Iris pigment epithelial cell (primary cell): ENCODE results near the gene LLGL2.
A peak's percentile ranks its signal among the peaks of the same experiment; 100 is the strongest.
"Not testable (repeated sequence)": the region's sequence is repeated elsewhere in the genome, so short reads cannot be mapped to it uniquely, and the experiment has no call there.

Experiments used
- DNase-seq: peaks from one replicate; pipeline ENCODE4 v3.0.0-alpha.2; 2011; ENCODE audit warnings: low read depth

LLGL2 gene, protein sequence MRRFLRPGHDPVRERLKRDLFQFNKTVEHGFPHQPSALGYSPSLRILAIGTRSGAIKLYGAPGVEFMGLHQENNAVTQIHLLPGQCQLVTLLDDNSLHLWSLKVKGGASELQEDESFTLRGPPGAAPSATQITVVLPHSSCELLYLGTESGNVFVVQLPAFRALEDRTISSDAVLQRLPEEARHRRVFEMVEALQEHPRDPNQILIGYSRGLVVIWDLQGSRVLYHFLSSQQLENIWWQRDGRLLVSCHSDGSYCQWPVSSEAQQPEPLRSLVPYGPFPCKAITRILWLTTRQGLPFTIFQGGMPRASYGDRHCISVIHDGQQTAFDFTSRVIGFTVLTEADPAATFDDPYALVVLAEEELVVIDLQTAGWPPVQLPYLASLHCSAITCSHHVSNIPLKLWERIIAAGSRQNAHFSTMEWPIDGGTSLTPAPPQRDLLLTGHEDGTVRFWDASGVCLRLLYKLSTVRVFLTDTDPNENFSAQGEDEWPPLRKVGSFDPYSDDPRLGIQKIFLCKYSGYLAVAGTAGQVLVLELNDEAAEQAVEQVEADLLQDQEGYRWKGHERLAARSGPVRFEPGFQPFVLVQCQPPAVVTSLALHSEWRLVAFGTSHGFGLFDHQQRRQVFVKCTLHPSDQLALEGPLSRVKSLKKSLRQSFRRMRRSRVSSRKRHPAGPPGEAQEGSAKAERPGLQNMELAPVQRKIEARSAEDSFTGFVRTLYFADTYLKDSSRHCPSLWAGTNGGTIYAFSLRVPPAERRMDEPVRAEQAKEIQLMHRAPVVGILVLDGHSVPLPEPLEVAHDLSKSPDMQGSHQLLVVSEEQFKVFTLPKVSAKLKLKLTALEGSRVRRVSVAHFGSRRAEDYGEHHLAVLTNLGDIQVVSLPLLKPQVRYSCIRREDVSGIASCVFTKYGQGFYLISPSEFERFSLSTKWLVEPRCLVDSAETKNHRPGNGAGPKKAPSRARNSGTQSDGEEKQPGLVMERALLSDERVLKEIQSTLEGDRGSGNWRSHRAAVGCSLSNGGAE

DNA sequence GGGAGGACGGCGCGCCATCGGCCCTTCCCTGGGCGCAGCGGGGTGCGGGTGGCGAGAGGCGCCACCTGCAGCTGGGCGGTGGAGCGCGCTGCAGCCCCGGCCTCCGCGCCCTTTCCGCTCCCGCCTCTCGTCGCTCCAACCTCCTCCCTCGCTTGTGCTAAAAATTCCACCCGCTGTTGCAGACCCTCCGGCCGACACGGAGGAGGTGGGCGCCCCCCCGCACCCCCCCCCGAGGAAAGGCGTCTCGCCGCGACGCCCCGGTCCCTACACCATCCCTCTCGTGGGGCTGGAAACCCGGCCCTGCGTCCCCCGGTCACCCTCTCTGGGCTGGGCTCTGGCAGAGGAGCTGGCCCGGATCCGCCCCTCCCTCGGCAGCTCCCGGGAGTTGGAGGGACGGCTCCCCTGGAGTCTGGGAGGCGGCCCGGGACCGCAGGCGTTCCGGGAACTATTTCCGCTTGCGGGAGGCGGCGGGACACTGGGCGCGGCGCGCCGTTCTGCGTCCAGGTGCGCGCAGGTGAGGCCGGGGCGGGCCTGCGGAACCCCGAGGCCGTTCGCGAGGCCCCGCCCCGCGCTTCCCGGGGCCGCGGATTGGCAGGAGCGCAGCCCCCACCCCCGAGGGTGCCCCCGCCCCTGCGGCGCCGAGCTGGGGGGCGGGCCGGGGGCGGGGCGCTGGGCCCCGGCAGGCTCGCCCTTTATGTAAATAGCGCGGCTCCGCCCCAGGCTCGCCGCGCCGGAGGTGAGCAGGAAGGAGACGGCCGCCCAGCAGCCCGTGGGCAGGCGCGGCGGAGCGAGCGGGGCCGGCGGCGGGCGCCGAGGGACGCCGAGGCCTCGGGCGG, at the start of gene LLGL2:
TSS of gene LLGL2 (plus strand) at position 728 of the 836 bp plus-strand sequence. CDS start 17,730 bp downstream, outside the sequence.
- peak; percentile 31 for DNase-seq

- DNase-seq = no peak
Observed at GRCh38 chr17:75475851-75476250, 49.6 kb upstream of the LLGL2 start.

- no peak for DNase-seq
Observed at GRCh38 chr17:75476271-75476671, 49.2 kb upstream of the LLGL2 start.

- DNase-seq = no peak
Observed at GRCh38 chr17:75476752-75477489, 48.6 kb upstream of the LLGL2 start.

GRCh38 chr17:75477490-75477862, 48.0 kb upstream of the LLGL2 start:
- DNase-seq = not testable (repeated sequence)

GRCh38 chr17:75478508-75478907, 47.0 kb upstream of the LLGL2 start:
- DNase-seq = peak; percentile 54

- no peak for DNase-seq
Observed at GRCh38 chr17:75480281-75480680, 45.2 kb upstream of the LLGL2 start.

- DNase-seq = no peak
Observed at GRCh38 chr17:75481194-75482068, 44.1 kb upstream of the LLGL2 start.

- no peak for DNase-seq
Observed at GRCh38 chr17:75482098-75482942, 43.2 kb upstream of the LLGL2 start.

- no peak for DNase-seq
Observed at GRCh38 chr17:75485688-75486087, 39.8 kb upstream of the LLGL2 start.

GRCh38 chr17:75486151-75486550, 39.3 kb upstream of the LLGL2 start:
- no peak for DNase-seq

- DNase-seq = no peak
Observed at GRCh38 chr17:75486951-75487350, 38.5 kb upstream of the LLGL2 start.

DNA sequence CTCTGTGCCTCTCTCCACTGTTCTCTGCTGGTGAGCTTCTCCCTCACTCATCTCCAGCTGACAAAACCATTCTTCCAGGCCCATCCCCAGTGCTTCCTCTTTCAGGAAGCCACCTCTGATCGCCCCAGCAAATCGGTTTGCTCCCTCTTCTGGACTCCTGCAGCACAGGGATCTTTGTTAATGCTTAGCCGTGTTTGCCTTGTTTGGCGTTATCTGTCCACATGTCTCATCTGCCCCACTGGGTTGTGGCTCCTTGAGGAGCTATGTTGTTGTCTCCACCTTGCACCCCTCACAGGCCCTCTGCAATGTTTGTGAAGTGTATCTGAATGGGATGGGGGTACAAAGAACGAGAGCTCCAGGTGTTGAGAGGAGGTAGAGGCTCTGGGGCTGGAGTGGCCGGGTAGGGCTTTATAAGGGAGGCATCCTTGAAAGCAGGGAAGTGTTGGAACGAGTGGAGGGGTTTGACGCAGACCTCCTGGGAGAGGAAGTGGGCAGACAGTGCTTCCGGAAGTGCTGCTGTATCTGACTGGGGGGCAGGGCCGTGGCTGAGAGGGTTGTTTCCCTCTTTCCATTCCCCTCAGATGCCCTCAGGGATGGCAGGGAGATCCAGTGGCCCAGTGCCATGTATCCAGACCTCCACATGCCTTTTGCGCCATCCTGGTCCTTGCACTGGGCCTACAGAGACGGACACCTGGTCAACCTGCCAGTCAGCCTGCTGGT, 38.0 kb upstream of the LLGL2 start:
- DNase-seq = peak; percentile 25

DNA sequence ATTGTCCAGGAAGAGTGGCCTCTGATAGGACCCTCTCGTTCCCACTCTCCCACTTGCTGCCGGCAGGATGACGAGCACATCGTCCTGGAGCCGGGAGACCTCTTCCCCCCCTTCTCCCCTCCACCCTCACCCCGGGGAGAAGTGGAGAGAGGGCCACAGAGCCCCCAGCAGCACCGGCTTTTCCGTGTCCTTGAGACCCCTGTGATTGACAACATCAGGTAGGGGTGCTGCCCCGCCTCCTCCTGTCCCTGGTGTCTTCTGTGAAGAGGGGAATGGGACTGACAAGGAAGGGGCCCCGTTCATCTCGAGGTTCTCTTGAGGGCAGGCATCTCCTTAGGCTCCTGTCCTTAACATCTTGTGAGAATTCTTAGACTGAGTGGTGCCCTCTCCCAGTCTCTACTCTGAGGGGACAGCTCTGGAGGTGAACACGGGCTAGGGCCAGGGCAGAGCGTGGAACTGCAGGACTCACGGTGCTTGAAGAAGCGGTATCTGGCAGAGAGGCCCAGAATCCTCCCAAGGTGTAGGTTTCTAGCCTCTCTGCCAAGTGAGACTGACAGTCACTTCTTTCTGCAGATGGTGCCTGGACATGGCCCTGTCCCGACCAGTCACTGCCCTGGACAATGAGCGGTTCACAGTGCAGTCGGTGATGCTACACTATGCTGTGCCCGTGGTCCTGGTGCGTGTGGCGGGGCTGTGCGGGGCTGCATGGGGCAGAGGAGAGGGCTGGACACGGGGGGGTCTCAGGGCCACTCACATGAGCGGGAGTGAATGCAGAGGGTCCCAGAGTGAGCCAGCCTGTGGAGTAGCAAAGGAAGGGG, 36.6 kb upstream of the LLGL2 start:
- no peak for DNase-seq

DNA sequence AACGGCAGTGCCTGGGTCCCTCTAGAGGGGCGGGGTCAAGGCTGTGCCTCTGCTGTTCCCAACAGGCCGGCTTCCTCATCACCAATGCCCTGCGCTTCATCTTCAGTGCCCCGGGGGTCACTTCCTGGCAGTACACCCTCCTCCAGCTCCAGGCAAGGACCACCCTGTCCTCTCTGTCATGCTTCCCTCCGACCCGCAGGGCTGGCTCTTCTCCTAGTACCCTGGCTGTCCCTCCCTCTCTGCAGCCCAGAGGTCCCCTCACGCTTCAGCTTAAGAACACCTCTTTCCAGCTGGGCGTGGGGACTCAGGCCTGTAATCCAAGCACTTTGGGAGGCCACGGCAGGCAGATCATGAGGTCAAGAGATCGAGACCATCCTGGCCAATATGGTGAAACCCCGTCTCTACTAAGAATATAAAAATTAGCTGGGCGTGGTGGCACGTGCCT, 36.0 kb upstream of the LLGL2 start:
- no peak for DNase-seq

GRCh38 chr17:75490173-75490743, 35.2 kb upstream of the LLGL2 start:
- DNase-seq = no peak

- DNase-seq = no peak
Observed at GRCh38 chr17:75490953-75491649, 34.4 kb upstream of the LLGL2 start.
